HG02938 (cell line): Measurements from ENCODE around the gene COBL.

Experiments
- ATAC-seq: cut with Tn5 transposase; IDR thresholded peaks from one replicate; pipeline ENCODE4 v1.9.1; 2021; ENCODE audit warnings: mild to moderate bottlenecking, moderate library complexity; ENCODE audit not compliant: unreplicated experiment

The COBL gene, protein sequence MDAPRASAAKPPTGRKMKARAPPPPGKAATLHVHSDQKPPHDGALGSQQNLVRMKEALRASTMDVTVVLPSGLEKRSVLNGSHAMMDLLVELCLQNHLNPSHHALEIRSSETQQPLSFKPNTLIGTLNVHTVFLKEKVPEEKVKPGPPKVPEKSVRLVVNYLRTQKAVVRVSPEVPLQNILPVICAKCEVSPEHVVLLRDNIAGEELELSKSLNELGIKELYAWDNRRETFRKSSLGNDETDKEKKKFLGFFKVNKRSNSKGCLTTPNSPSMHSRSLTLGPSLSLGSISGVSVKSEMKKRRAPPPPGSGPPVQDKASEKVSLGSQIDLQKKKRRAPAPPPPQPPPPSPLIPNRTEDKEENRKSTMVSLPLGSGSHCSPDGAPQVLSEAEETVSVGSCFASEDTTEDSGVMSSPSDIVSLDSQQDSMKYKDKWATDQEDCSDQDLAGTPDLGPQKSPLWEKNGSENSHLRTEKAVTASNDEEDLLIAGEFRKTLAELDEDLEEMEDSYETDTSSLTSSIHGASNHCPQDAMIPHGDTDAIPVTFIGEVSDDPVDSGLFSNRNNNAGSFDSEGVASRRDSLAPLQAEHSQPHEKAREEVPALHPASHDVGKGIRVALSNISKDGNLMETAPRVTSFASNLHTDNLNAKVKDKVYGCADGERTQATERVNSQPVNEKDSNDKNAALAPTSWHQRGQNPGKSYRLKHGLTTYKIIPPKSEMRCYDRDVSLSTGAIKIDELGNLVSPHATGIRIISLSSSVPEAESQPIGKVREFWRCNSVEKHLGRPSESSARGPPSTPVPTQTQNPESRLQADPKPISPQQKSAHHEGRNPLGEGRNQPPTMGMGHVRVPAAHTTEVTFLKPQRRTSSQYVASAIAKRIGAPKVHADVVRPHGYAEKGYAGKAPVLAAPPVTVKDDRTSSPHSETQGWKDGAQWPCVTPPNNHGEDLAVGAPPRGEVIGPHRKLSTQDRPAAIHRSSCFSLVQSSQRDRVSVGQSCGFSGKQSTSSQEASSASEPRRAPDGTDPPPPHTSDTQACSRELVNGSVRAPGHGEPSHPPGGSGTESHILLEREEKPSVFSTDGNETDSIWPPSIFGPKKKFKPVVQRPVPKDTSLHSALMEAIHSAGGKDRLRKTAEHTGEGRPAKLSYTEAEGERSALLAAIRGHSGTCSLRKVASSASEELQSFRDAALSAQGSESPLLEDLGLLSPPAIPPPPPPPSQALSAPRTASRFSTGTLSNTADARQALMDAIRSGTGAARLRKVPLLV

GRCh38 chr7:51316666-51317581 lies at the start of gene COBL:
Gene COBL, minus strand, starts transcription at chr7:51316809. Its CDS starts 176 bp downstream, at chr7:51316633.
- no peak for ATAC-seq

- no peak for ATAC-seq
These were observed 49.6 kb upstream of the COBL start for GRCh38 chr7:51366172-51366728.

GRCh38 chr7:51357821-51358220 lies 41.2 kb upstream of the COBL start:
- no peak for ATAC-seq

- no peak for ATAC-seq
These were observed 40.4 kb upstream of the COBL start for GRCh38 chr7:51356849-51357516.

DNA sequence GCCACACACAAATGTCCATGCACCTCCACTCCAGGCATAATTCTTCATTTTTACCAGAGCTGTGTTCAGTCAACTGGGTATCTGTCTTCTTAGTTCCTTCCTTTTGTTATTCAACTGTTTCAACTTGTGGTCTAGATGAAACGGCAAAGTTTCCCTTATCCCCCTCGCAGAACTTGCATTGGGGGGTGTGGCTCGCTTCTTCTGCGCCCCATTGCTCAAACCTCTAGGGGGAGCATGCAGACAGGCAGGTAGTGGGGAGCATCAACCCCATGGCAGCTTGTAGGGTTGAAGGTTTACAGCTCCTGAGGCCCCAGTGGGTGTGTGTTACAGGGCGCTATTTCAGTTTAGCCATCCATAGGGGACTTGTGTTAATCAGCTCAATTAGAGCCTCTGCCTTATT lies 38.3 kb upstream of the COBL start:
- ATAC-seq, result no peak

- no peak for ATAC-seq
These were observed 37.8 kb upstream of the COBL start for GRCh38 chr7:51354434-51354833.

- ATAC-seq, result no peak
These were observed 35.8 kb upstream of the COBL start for GRCh38 chr7:51352174-51353100.

DNA sequence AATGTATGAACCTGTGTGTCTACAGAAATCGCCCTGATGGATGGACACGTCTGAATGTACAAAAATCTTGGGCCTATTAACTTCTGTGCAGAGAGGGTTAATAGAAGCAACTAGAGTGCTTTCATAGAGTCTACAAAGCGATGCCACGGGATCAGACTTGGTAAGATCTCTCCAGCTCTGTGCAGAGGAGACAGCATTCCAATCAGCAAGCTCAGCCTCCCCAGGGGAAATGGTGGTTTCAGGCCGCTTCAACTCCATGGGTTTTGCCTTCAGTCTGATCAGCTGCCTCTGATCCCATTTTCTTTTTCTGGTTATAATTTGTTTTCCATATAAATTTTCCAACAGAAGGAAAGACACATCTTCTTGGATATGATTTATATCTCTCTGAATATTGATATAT lies 35.1 kb upstream of the COBL start:
- no peak for ATAC-seq

- no peak for ATAC-seq
These were observed 33.9 kb upstream of the COBL start for GRCh38 chr7:51350546-51350896.

DNA sequence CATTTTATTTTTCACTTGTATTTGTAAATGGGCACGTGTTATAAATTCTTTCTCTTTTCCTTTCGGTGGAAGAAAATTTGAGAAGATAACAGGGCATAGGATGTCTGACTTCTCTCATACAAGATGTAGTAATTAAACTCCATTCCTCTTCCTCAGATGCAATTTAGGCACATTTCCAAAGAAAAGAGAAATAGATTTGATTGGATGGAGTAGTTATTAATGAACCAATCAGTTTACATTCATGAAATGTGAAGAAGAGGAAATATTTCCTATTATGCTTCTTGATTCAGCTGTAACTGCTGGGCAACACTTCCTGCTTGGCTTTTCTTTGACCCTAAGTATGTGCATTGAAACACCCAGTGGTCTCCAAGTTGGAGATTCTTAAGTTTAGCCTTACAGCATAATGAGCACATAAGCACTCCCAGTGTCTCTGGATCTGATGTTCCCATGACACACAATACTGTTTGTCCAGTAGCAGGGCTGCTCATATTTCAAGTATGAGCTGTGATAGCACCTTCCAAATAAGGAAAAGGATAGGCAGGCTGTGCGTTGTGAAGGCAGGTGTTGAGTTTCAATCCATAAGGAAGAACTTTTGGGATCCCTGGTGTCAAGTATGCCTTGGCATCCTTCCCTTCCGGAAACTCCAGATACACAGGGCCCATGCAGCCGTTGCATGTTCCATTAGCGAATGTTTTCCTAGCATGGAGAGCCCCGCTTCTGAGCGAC lies 33.4 kb upstream of the COBL start:
- no peak for ATAC-seq

GRCh38 chr7:51346126-51346525 lies 29.5 kb upstream of the COBL start:
- no peak for ATAC-seq

DNA sequence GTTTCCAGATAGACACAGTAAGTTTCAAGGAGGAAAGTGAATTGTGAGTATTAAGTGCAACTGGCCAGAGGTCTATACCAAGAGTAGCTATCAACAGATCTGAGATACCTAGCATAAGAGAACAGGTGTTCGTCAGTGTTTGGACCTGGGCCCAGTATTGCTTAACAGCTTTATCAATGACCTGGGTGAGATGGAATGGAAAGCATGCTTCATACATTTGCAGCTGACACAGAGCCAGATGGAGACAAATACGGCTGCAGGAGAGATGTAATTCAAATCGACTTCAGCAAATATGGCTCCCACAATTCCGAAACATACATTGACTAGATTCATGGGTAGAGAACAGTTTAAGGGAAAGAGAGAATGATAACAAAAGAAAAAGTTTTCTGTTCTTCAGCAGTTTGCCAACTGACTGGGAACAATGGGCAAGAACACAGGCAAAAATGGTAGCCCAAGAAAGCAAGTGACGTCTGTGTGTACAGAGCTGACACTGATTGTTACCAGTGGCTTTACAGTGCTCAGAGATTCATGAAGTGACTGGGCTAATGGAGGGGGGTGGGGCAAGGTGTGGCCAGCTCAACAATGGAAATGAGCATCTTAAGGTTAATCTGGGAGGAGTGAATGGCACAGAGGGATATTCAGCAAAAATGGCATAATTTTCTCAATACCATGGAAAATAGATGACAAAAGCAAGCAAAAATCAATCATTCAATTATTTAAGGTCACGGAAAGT lies 28.0 kb upstream of the COBL start:
- no peak for ATAC-seq

- no peak for ATAC-seq
These were observed 24.3 kb upstream of the COBL start for GRCh38 chr7:51340936-51341335.

GRCh38 chr7:51340029-51340838 lies 23.6 kb upstream of the COBL start:
- no peak for ATAC-seq

DNA sequence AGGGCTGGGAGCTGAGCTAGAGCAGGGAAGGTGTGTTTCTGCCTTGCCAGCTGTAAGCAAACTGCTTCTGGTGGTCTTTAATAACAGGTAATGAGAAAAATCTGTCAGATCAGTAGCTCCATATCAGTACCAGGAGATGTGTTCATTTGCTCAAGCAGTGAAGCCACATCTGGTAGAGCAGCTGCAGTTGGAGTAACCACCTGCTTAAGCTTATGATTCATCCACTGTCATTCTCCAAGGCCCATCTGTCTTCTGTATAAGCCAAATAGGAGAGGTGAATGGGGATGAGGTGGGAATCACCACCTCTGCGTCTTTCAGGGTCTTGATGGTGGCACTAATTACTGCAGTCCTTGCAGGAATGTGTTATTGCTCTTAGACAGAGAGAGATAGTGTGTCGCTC lies 18.4 kb upstream of the COBL start:
- ATAC-seq, result no peak

GRCh38 chr7:51329696-51330263 lies 13.2 kb upstream of the COBL start:
- ATAC-seq, result no peak
